Panc1 (cell line): ENCODE data around the gene NCBP1.

Experiments used
- POLR2AphosphoS5 ChIP-seq: IDR thresholded peaks from 2 replicates; pipeline ENCODE4 v1.6.1; 2012; ENCODE audit warnings: mild to moderate bottlenecking, low read depth, low read length, moderate library complexity
- TCF7L2 ChIP-seq: IDR thresholded peaks from 2 replicates; pipeline ENCODE4 v1.6.1; 2011; ENCODE audit warnings: mild to moderate bottlenecking, low read depth, low read length, inconsistent platforms
- TF ChIP-seq, protein P1 (sequence below): fragments of 450-650 bp; IDR thresholded peaks from 2 replicates; pipeline ENCODE4 v1.5.1; 2017; ENCODE audit warnings: mild to moderate bottlenecking

DNA sequence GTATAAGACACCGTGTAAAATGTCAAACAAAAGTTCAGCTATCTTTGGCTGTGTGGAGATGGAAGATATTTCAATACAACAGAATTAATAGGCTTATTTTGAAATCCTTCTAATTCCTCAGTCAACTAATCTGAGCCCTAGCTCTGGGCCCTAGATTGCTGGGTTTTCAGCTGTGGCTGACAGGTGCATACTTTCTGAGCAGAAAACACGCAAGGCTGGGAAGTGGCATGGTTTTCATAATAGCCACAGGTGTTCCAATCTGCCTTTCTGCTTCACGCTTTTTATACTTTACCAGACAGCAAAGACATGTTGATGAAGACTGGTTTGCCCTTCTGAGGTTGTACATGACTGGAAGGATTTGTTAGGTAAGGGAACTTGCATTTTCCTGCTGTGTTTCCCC, 84.2 kb downstream of the NCBP1 start:
- TF ChIP-seq, protein P1, sequence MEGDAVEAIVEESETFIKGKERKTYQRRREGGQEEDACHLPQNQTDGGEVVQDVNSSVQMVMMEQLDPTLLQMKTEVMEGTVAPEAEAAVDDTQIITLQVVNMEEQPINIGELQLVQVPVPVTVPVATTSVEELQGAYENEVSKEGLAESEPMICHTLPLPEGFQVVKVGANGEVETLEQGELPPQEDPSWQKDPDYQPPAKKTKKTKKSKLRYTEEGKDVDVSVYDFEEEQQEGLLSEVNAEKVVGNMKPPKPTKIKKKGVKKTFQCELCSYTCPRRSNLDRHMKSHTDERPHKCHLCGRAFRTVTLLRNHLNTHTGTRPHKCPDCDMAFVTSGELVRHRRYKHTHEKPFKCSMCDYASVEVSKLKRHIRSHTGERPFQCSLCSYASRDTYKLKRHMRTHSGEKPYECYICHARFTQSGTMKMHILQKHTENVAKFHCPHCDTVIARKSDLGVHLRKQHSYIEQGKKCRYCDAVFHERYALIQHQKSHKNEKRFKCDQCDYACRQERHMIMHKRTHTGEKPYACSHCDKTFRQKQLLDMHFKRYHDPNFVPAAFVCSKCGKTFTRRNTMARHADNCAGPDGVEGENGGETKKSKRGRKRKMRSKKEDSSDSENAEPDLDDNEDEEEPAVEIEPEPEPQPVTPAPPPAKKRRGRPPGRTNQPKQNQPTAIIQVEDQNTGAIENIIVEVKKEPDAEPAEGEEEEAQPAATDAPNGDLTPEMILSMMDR, result no peak
- no peak for TF ChIP-seq TCF7L2
- no peak for TF ChIP-seq POLR2AphosphoS5
